DOHH2 (cell line): ENCODE data around the gene SLC4A2.

ENCODE experiments used
- H3F3A ChIP-seq: fragments of 200-600 bp; sonication (generic), shearing (Covaris generic); 2 replicates; pipeline ENCODE4 v1.6.0; 2016; ENCODE audit warnings: antibody characterized with exemption, mild to moderate bottlenecking; ENCODE audit not compliant: control insufficient read depth, insufficient read depth
- H3K27ac ChIP-seq: fragments of 200-600 bp; sonication (generic); 2 replicates; pipeline ENCODE4 v1.5.1; 2014; ENCODE audit warnings: low read depth, mild to moderate bottlenecking, low read length, moderate library complexity
- H3K27me3 ChIP-seq: fragments of 200-600 bp; sonication (generic); 2 replicates; pipeline ENCODE4 v1.6.1; 2014; ENCODE audit warnings: mild to moderate bottlenecking, low read length, mixed read lengths; ENCODE audit not compliant: control insufficient read depth
- H3K36me3 ChIP-seq: fragments of 200-600 bp; sonication (generic); 2 replicates; pipeline ENCODE4 v1.6.1; 2014; ENCODE audit warnings: mild to moderate bottlenecking, low read length, moderate library complexity, mixed read lengths; ENCODE audit not compliant: control insufficient read depth
- H3K4me1 ChIP-seq: fragments of 200-600 bp; sonication (generic); 2 replicates; pipeline ENCODE4 v1.6.1; 2014; ENCODE audit warnings: mild to moderate bottlenecking, low read length, mixed read lengths; ENCODE audit not compliant: control insufficient read depth
- H3K4me2 ChIP-seq: fragments of 200-600 bp; sonication (generic); 2 replicates; pipeline ENCODE4 v1.6.0; 2014; ENCODE audit warnings: mild to moderate bottlenecking, low read length, moderate library complexity
- H3K4me3 ChIP-seq: fragments of 200-600 bp; sonication (generic); 2 replicates; pipeline ENCODE4 v1.5.1; 2014; ENCODE audit warnings: mild to moderate bottlenecking, low read length, mixed read lengths
- H3K79me2 ChIP-seq: fragments of 200-600 bp; sonication (generic); 2 replicates; pipeline ENCODE4 v1.6.1; 2014; ENCODE audit warnings: mild to moderate bottlenecking, low read length, mixed read lengths; ENCODE audit not compliant: control insufficient read depth
- H3K9me2 ChIP-seq: fragments of 200-600 bp; sonication (generic); replicated peaks from 2 replicates; pipeline ENCODE4 v1.6.1; 2014; ENCODE audit warnings: mild to moderate bottlenecking, low read length, mixed read lengths; ENCODE audit not compliant: control insufficient read depth
- H3K9me3 ChIP-seq: fragments of 200-600 bp; sonication (generic); 2 replicates; pipeline ENCODE4 v1.6.1; 2014; ENCODE audit warnings: antibody characterized with exemption, low read length, mixed read lengths; ENCODE audit not compliant: control insufficient read depth, insufficient read depth
- H4K20me1 ChIP-seq: fragments of 200-600 bp; sonication (generic); 2 replicates; pipeline ENCODE4 v1.6.0; 2014; ENCODE audit warnings: low read depth, mild to moderate bottlenecking, antibody characterized with exemption, low read length, moderate library complexity; ENCODE audit not compliant: control insufficient read depth, insufficient read depth
- EZH2phosphoT487 ChIP-seq: fragments of 200-600 bp; sonication (generic); IDR thresholded peaks from 2 replicates; pipeline ENCODE4 v1.6.1; 2017; ENCODE audit warnings: borderline replicate concordance, mild to moderate bottlenecking, antibody characterized with exemption, low read length, moderate library complexity, mixed read lengths
- TF ChIP-seq, protein P1 (sequence below): fragments of 200-600 bp; sonication (generic); IDR thresholded peaks from one replicate; pipeline ENCODE4 v1.5.1; 2014; ENCODE audit warnings: antibody characterized with exemption, mild to moderate bottlenecking, low read depth, low read length; ENCODE audit not compliant: poor library complexity, severe bottlenecking

The SLC4A2 gene

DNA sequence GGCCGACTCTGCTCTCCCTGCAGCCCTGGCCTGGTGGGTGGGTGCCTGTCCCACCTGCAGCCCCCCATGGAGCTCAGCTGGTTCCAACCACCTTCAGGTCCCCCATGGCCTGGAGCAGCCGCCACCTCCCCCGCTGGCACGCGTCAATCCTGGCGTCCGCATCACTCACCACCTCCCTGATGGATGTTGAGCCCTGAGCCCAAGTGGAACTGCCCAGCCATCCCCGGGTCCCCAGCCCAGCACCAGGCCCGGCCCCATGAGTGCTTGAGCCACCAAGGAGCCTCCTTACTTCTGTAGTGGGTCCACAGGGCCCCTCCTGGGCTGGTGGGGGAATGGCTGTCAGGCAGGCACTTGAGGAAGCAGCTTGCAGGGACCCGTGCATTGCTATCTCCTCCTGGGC, 41.5 kb downstream of the SLC4A2 start:
- H3K9me2 ChIP-seq, result no peaks in the 10 kb centered on the region
- no peak overlapping the region for H3K4me2 ChIP-seq
- H3K79me2 ChIP-seq, result no peaks in the 10 kb centered on the region
- H3F3A ChIP-seq, result no peaks in the 10 kb centered on the region
- no peaks in the 10 kb centered on the region for H3K36me3 ChIP-seq
- H4K20me1 ChIP-seq, result 0 out of 2 replicates have a peak, but pooled peaks cover 6% of the 10 kb centered on the region
- H3K9me3 ChIP-seq, result no peaks in the 10 kb centered on the region
- H3K4me3 ChIP-seq, result no peak overlapping the region
- TF ChIP-seq, protein P1, sequence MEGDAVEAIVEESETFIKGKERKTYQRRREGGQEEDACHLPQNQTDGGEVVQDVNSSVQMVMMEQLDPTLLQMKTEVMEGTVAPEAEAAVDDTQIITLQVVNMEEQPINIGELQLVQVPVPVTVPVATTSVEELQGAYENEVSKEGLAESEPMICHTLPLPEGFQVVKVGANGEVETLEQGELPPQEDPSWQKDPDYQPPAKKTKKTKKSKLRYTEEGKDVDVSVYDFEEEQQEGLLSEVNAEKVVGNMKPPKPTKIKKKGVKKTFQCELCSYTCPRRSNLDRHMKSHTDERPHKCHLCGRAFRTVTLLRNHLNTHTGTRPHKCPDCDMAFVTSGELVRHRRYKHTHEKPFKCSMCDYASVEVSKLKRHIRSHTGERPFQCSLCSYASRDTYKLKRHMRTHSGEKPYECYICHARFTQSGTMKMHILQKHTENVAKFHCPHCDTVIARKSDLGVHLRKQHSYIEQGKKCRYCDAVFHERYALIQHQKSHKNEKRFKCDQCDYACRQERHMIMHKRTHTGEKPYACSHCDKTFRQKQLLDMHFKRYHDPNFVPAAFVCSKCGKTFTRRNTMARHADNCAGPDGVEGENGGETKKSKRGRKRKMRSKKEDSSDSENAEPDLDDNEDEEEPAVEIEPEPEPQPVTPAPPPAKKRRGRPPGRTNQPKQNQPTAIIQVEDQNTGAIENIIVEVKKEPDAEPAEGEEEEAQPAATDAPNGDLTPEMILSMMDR, result no peak
- TF ChIP-seq EZH2phosphoT487, result no peak
- H3K27ac ChIP-seq, result no peak overlapping the region
- H3K27me3 ChIP-seq, result peaks cover 20% of the 10 kb centered on the region
- peaks cover 6% of the 10 kb centered on the region; the same call in 1 of the 2 replicates for H3K4me1 ChIP-seq

DNA sequence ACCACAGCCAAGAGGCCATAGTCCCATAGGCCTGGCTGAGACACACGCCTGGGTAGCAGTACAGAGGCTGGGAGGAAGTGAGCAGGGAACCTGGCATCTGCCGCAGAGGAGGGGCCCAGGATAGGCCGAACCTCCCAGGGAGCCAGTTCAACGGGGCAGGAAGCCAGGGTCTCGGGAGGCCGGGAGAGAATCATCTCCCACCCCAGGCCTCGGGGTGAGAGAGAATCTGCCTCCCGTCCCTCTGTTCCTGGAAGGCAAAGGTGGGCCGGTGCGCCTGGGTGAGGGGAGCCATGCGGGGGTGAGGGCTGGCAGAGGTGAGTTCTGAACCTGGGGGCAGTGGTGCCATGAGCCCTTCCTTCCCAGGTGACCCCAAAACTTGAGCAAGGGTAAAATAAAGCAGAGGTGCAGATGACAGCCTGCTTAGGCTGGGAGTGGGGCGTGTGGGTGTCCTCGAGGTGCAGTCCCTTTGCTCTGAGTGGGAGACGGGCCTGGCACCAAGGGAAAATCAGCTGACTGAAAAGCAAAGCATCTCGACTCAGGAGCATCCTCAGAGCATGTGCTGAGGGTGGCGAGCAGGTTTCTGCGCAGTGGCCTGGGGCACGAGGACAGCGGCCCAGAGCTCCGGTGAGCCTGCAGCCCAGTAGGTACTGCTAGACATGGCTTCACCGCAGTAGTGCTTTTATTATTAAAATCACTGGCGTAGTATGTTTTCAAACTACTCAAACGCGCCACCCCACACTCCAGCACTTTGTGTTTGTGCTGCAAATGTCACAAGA, 42.4 kb downstream of the SLC4A2 start:
- Histone ChIP-seq H3K9me2 (no peaks in the 10 kb centered on the region), H4K20me1 (0 out of 2 replicates have a peak, but pooled peaks cover 6% of the 10 kb centered on the region), H3F3A (no peaks in the 10 kb centered on the region), H3K36me3 (no peaks in the 10 kb centered on the region), H3K27ac (no peak overlapping the region), H3K9me3 (no peaks in the 10 kb centered on the region), H3K27me3 (peaks cover 22% of the 10 kb centered on the region), H3K4me3 (no peak overlapping the region), H3K79me2 (no peaks in the 10 kb centered on the region), H3K4me1 (peaks cover 6% of the 10 kb centered on the region; the same call in 1 of the 2 replicates), H3K4me2 (no peak overlapping the region)
- TF ChIP-seq EZH2phosphoT487, result no peak
- TF ChIP-seq, protein P1, result no peak

- Histone ChIP-seq H3F3A (no peaks in the 10 kb centered on the region), H3K27me3 (peaks cover 22% of the 10 kb centered on the region), H3K9me3 (no peaks in the 10 kb centered on the region), H3K4me1 (no peaks in the 10 kb centered on the region), H4K20me1 (0 out of 2 replicates have a peak, but pooled peaks cover 6% of the 10 kb centered on the region), H3K4me2 (no peak overlapping the region), H3K79me2 (no peaks in the 10 kb centered on the region), H3K36me3 (no peaks in the 10 kb centered on the region), H3K9me2 (no peaks in the 10 kb centered on the region), H3K27ac (no peak overlapping the region), H3K4me3 (no peak overlapping the region)
- TF ChIP-seq, protein P1, result no peak
- TF ChIP-seq EZH2phosphoT487, result no peak
These were observed 43.6 kb downstream of the SLC4A2 start for GRCh38 chr7:151102991-151103390.
